GM12878 (cell line): ENCODE results near the gene SGSM2. TPM values are rescaled to one million over a fixed set of nuclear protein-coding genes. Genes with fewer than 3 reads are reported as not detected.
A peak's percentile ranks its signal among the peaks of the same experiment; 100 is the strongest.

Experiments used
- ATAC-seq: fragments of 200-7000 bp; cut with Tn5 transposase; 3 replicates; pipeline ENCODE4 v1.9.1; 2020; ENCODE audit warnings: mild to moderate bottlenecking, moderate library complexity
- BruUV-seq: library from RNA; stranded (reverse); fragments of 400-500 nt; replicated peaks from 2 replicates; lab custom pipeline; 2021; lab: Mats Ljungman, UMichigan
- CTCF ChIA-PET: fragments of 300-600 bp; sonication (Branson Sonifier 250); formaldehyde crosslinking; extraction: SDS; loops from one replicate; lab custom pipeline; 2021; ENCODE audit warnings: inconsistent platforms; lab: Yijun Ruan, JAX
- POLR2A ChIA-PET: fragments of 350-600 bp; formaldehyde crosslinking; extraction: SDS; loops from one replicate; lab custom pipeline; 2021; ENCODE audit warnings: inconsistent platforms; lab: Charles Lee
- RAD21 ChIA-PET: fragments of 300-600 bp; sonication (Branson Sonifier 250); formaldehyde crosslinking; loops from one replicate; lab custom pipeline; 2023; ENCODE audit warnings: antibody characterized with exemption; ENCODE audit not compliant: unreplicated experiment; lab: Charles Lee
- SMC1A ChIA-PET: fragments of 300-600 bp; sonication (Branson Sonifier 250); formaldehyde crosslinking; loops from one replicate; lab custom pipeline; 2023; ENCODE audit not compliant: unreplicated experiment, uncharacterized antibody; lab: Charles Lee
- DNase-seq: peaks from one replicate; pipeline ENCODE4 v3.0.0-alpha.2; 2011; ENCODE audit warnings: low read depth, low spot score
- FAIRE-seq: peaks from 3 replicates; lab custom pipeline; 2011; peaks lifted over from hg19 to GRCh38; lab: Jason Lieb, UNC
- H2AFZ ChIP-seq: 2 replicates; pipeline ENCODE4 v1.6.0; 2011; ENCODE audit warnings: low read depth, low read length, control low read depth; ENCODE audit not compliant: control insufficient read depth
- H3K27ac ChIP-seq: 2 replicates; pipeline ENCODE4 v1.5.1; 2011; ENCODE audit warnings: control low read depth; ENCODE audit not compliant: control insufficient read depth, insufficient read depth
- H3K27me3 ChIP-seq, 2 experiments: replicated peaks in 1 of 2; 2 replicates each; pipeline versions ENCODE4 v1.6.0 to v1.6.1; 2011; ENCODE audit warnings: low read length in 1 of 2; ENCODE audit not compliant: control insufficient read depth in 2 of 2, insufficient read depth in 2 of 2
- H3K36me3 ChIP-seq, 2 experiments: 2 replicates each; pipeline ENCODE4 v1.5.1; 2011; ENCODE audit warnings: low read length in 1 of 2; ENCODE audit not compliant: control insufficient read depth in 2 of 2, insufficient read depth in 2 of 2
- H3K4me1 ChIP-seq: 2 replicates; pipeline ENCODE4 v1.6.1; 2011; ENCODE audit warnings: mild to moderate bottlenecking, low read length, moderate library complexity, mixed read lengths; ENCODE audit not compliant: control insufficient read depth, insufficient read depth
- H3K4me2 ChIP-seq: 2 replicates; pipeline ENCODE4 v1.6.0; 2011; ENCODE audit warnings: control low read depth; ENCODE audit not compliant: control insufficient read depth, insufficient read depth
- H3K4me3 ChIP-seq: fragments of 200-600 bp; sonication (generic); 2 replicates; pipeline ENCODE4 v1.5.1; 2016
- H3K79me2 ChIP-seq: 2 replicates; pipeline ENCODE4 v1.6.0; 2011; ENCODE audit warnings: low read length; ENCODE audit not compliant: control insufficient read depth, insufficient read depth
- H3K9ac ChIP-seq: 2 replicates; pipeline ENCODE4 v1.8.0; 2011; ENCODE audit warnings: low read length, control low read depth, mixed read lengths; ENCODE audit not compliant: control insufficient read depth, insufficient read depth
- H3K9me3 ChIP-seq: replicated peaks from 3 replicates; pipeline ENCODE4 v1.5.1; 2011; ENCODE audit warnings: mild to moderate bottlenecking, low read length; ENCODE audit not compliant: control insufficient read depth, insufficient read depth
- H4K20me1 ChIP-seq: 2 replicates; pipeline ENCODE4 v1.6.0; 2011; ENCODE audit not compliant: control insufficient read depth, insufficient read depth
- ATF2 ChIP-seq: IDR thresholded peaks from 2 replicates; pipeline ENCODE4 v1.6.1; 2012; ENCODE audit warnings: low read length, inconsistent platforms
- BCL3 ChIP-seq: IDR thresholded peaks from 2 replicates; pipeline ENCODE4 v1.6.1; 2011; ENCODE audit warnings: borderline replicate concordance, low read depth, mild to moderate bottlenecking, moderate library complexity, low read length; ENCODE audit not compliant: insufficient read depth, poor library complexity, severe bottlenecking
- BMI1 ChIP-seq: fragments of 450-650 bp; IDR thresholded peaks from 2 replicates; pipeline ENCODE4 v1.6.1; 2016; ENCODE audit warnings: mild to moderate bottlenecking, moderate library complexity, borderline replicate concordance
- FOXM1 ChIP-seq: IDR thresholded peaks from 2 replicates; pipeline ENCODE4 v1.6.1; 2012; ENCODE audit warnings: low read depth, mild to moderate bottlenecking, inconsistent platforms, low read length, moderate library complexity
- IRF3 ChIP-seq: fragments of 450-650 bp; IDR thresholded peaks from 2 replicates; pipeline ENCODE4 v1.6.1; 2014; ENCODE audit warnings: mild to moderate bottlenecking
- IRF5 ChIP-seq: fragments of 450-650 bp; IDR thresholded peaks from 2 replicates; pipeline ENCODE4 v1.6.1; 2017; ENCODE audit warnings: borderline replicate concordance
- KLF5 ChIP-seq: fragments of 450-650 bp; IDR thresholded peaks from 2 replicates; pipeline ENCODE4 v1.6.1; 2014; ENCODE audit warnings: mild to moderate bottlenecking; ENCODE audit not compliant: partially characterized antibody
- PAX8 ChIP-seq: fragments of 450-650 bp; IDR thresholded peaks from 2 replicates; pipeline ENCODE4 v1.6.1; 2017; ENCODE audit warnings: mild to moderate bottlenecking, moderate library complexity
- PKNOX1 ChIP-seq: fragments of 450-650 bp; IDR thresholded peaks from 2 replicates; pipeline ENCODE4 v1.6.1; 2016; ENCODE audit warnings: mild to moderate bottlenecking
- POLR2A ChIP-seq: IDR thresholded peaks from 2 replicates; pipeline ENCODE4 v1.6.1; 2011; ENCODE audit warnings: low read depth, mild to moderate bottlenecking, low read length
- YBX1 ChIP-seq: fragments of 450-650 bp; IDR thresholded peaks from 2 replicates; pipeline ENCODE4 v1.6.1; 2016; ENCODE audit warnings: antibody characterized with exemption
- ZBED1 ChIP-seq: IDR thresholded peaks from 2 replicates; pipeline ENCODE4 v1.6.1; 2016; ENCODE audit warnings: borderline replicate concordance
- ZNF217 ChIP-seq: fragments of 450-650 bp; IDR thresholded peaks from 2 replicates; pipeline ENCODE4 v1.6.1; 2017; ENCODE audit warnings: antibody characterized with exemption, mild to moderate bottlenecking
- ZNF24 ChIP-seq: fragments of 450-650 bp; IDR thresholded peaks from 2 replicates; pipeline ENCODE4 v1.6.1; 2017; ENCODE audit warnings: antibody characterized with exemption, mild to moderate bottlenecking
- ZNF274 ChIP-seq: IDR thresholded peaks from one replicate; pipeline ENCODE4 v1.8.0; 2011; ENCODE audit not compliant: insufficient read length, insufficient read depth
- ZZZ3 ChIP-seq: IDR thresholded peaks from 2 replicates; pipeline ENCODE4 v1.6.1; 2011; ENCODE audit warnings: low read depth; ENCODE audit not compliant: control insufficient read depth, insufficient read length
- WGBS: methylation state at CpG from one replicate; pipeline ENCODE4 v1.1.6; 2016; ENCODE audit warnings: low lambda C conversion rate; ENCODE audit not compliant: insufficient replicate concordance, insufficient coverage; ENCODE audit errors: missing lambda C conversion rate; 5-methylcytosine and 5-hydroxymethylcytosine counted together
- in situ Hi-C: fragments of 300-500 bp; cut with MboI; formaldehyde crosslinking; loops from 9 replicates; pipeline ENCODE4 v1.14.3; 2018; ENCODE audit warnings: mixed read lengths
- intact Hi-C: fragments of 100-400 bp; cut with micrococcal nuclease; formaldehyde crosslinking; loops from one replicate; pipeline ENCODE4 v1.14.2; 2022; ENCODE audit not compliant: unreplicated experiment
- polyA plus RNA-seq, 11 experiments: library from polyadenylated mRNA; depleted of rRNA in 4 of 11; unstranded in 6 of 11; stranded (reverse) in 5 of 11; fragments of >200 nt; fragmentation: Nextera tagmentation in 4 of 11; fragmentation: Illumina TruSeq in 1 of 11; extraction: Ambion mirVana in 4 of 11; extraction: Trizol in 1 of 11; gene quantifications; 1 replicate in 1 of 11; 2 replicates in 10 of 11; pipeline versions ENCODE4 v1.2.1 to v1.2.3, GENCODE V29; 2011 to 2016; ENCODE audit warnings: inconsistent platforms in 2 of 11, missing spikeins in 2 of 11, low read depth in 1 of 11
- total RNA-seq, 4 experiments: library from RNA; depleted of rRNA in 3 of 4; stranded (reverse); fragments of >200 nt in 3 of 4; fragmentation: Illumina TruSeq in 1 of 4; extraction: Trizol in 1 of 4; gene quantifications; 2 replicates each; pipeline versions ENCODE4 v1.2.1 to v1.2.3, GENCODE V29; 2013 to 2021

The SGSM2 gene
- total and polyA plus RNA-seq, 10 of the 15 experiments (the other 5 are each of a cell fraction or from before 2014, with no cell fraction given) = 0.50 to 50.9 (median 18.5) TPM

- TF ChIP-seq PAX8 = no peak
- no peak for TF ChIP-seq ZBED1
- TF ChIP-seq, all 136 proteins: peak for 0
Measured at GRCh38 chr17:2419486-2419885, 82.2 kb downstream of the SGSM2 start (continued).

- no peak overlapping the region for H3K9ac ChIP-seq
- ChIA-PET RAD21 (interaction anchor here (10.1 kb wide), 1 partner anchor 38 kb away, joined by 376 read pairs; no protein-coding TSS in a partner anchor), CTCF (interaction anchor here (9.9 kb wide), 1 partner anchor 37 kb away, joined by 597 read pairs; no protein-coding TSS in a partner anchor), SMC1A (interaction anchor here (12.3 kb wide), 1 partner anchor 39 kb away, joined by 364 read pairs; no protein-coding TSS in a partner anchor), POLR2A (no interaction called here)
- no peaks in the 10 kb centered on the region for H4K20me1 ChIP-seq
- in situ Hi-C loops (loop anchor here (25.0 kb wide), 1 partner anchor 592 kb away; no protein-coding TSS in a partner anchor), intact Hi-C loops (no loop called here)
- DNase-seq (no peak), ATAC-seq (no peak), FAIRE-seq (no peak)
- no peaks in the 10 kb centered on the region for H3K4me1 ChIP-seq
- H3K4me2 ChIP-seq = no peak overlapping the region
- TF ChIP-seq BMI1 = no peak
- no peak for TF ChIP-seq ZZZ3
- TF ChIP-seq IRF5 = no peak
- TF ChIP-seq FOXM1 = no peak
- no peak for TF ChIP-seq ATF2
- no peak for TF ChIP-seq IRF3
- TF ChIP-seq ZNF274 = no peak
- no peak for TF ChIP-seq ZNF24
- no peak for TF ChIP-seq POLR2A
- no peak for TF ChIP-seq KLF5
- TF ChIP-seq ZNF217 = no peak
- no peak for TF ChIP-seq YBX1
- TF ChIP-seq BCL3 = no peak
- no peak for TF ChIP-seq PKNOX1
- H3K79me2 ChIP-seq = no peaks in the 10 kb centered on the region
- BruUV-seq = TSS peak; percentile 45
- 92% methylated on average over 12 of the region's 12 CpGs for WGBS
- H3K9me3 ChIP-seq = no peaks in the 10 kb centered on the region
- H3K4me3 ChIP-seq = no peak overlapping the region
- H3K27me3 ChIP-seq = no peaks in the 10 kb centered on the region
- no peak overlapping the region for H3K27ac ChIP-seq
- H2AFZ ChIP-seq = no peak overlapping the region
- H3K36me3 ChIP-seq = peaks cover 11 to 16% of the 10 kb centered on the region in 2 experiments
Measured at GRCh38 chr17:2420176-2420575, 82.9 kb downstream of the SGSM2 start.
